ENCODE results near the gene ZNF341. TPM values are rescaled to one million over a fixed set of nuclear protein-coding genes. Genes with fewer than 3 reads are reported as not detected.

The ZNF341 gene
- total and polyA plus RNA-seq, 8 donors = 3.4 to 5.2 (median 4.2) TPM

GRCh38 chr20:33824852-33825251 is 93.1 kb downstream of the ZNF341 start:
- Histone ChIP-seq H3K36me3 (peaks cover 0 to 3% of the 10 kb centered on the region in 2 donors), H3K4me3 (no peak overlapping the region), H3K9me3 (no peaks in the 10 kb centered on the region), H3K4me1 (peaks cover 33 to 72% of the 10 kb centered on the region in 2 donors), H3K27me3 (no peaks in the 10 kb centered on the region), H3K27ac (no peak overlapping the region)
- intact Hi-C loops (cut with DNase I) = no loop called here
- ATAC-seq (no peak), DNase-seq (no peak)
- TF ChIP-seq, protein P1, sequence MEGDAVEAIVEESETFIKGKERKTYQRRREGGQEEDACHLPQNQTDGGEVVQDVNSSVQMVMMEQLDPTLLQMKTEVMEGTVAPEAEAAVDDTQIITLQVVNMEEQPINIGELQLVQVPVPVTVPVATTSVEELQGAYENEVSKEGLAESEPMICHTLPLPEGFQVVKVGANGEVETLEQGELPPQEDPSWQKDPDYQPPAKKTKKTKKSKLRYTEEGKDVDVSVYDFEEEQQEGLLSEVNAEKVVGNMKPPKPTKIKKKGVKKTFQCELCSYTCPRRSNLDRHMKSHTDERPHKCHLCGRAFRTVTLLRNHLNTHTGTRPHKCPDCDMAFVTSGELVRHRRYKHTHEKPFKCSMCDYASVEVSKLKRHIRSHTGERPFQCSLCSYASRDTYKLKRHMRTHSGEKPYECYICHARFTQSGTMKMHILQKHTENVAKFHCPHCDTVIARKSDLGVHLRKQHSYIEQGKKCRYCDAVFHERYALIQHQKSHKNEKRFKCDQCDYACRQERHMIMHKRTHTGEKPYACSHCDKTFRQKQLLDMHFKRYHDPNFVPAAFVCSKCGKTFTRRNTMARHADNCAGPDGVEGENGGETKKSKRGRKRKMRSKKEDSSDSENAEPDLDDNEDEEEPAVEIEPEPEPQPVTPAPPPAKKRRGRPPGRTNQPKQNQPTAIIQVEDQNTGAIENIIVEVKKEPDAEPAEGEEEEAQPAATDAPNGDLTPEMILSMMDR (IDR thresholded peaks at IDR 0.05) = no peak

DNA sequence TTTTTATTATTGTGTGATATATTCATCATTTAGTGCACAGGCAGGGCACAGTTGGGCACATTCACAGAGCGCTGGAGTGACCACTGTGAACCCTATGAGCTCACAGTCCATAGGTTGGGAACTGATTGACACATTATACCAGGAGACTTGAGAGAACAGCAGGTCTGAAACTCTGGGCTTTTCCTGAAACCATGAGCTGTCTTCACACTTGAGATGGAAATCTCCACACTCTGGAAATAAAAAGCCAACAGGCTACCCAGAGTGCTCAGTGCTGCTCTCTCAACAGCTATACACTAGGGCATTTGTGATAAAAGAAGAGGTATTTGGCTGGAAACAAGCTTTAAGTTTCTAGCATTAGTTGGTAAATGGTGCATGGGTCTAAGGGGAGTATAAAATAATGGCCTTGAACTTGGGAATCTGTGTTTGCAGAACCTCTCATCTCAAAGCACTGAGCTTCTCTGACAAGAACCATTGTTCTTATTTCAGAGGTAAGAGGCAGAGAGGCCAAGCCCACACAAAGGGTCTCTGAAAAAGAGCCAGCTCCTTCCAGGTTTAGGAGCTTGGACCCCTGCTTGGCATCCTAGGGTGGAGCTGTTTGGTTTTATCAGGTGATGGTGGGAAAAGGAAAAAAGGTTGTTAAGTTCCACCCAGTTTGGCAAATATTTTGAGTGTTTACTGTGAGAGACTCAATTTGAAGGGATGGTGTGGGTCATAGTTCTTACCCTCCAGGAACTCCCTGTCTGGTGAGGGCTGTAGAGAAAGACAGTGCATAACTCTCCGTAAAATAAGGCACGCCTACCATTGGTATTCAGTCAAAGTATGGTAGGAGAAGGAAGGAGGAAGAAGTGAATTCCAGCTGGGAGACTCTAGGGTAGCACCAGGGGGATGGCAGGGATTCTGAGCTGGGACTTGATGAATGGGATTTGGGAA is 93.8 kb downstream of the ZNF341 start:
- Histone ChIP-seq H3K27ac (no peak overlapping the region), H3K4me3 (no peak overlapping the region), H3K36me3 (peaks cover 0 to 3% of the 10 kb centered on the region in 2 donors), H3K9me3 (no peaks in the 10 kb centered on the region), H3K27me3 (no peaks in the 10 kb centered on the region), H3K4me1 (peaks cover 38 to 72% of the 10 kb centered on the region in 2 donors)
- ATAC-seq (peak; percentile 24), DNase-seq (no peak)
- intact Hi-C loops (cut with DNase I) = no loop called here
- TF ChIP-seq, protein P1 (IDR thresholded peaks at IDR 0.05) = no peak

GRCh38 chr20:33826270-33826897 is 94.6 kb downstream of the ZNF341 start:
- TF ChIP-seq, protein P1 (IDR thresholded peaks at IDR 0.05) = no peak
- ATAC-seq (peak; percentile 41), DNase-seq (no peak)
- Histone ChIP-seq H3K36me3 (peaks cover 0 to 3% of the 10 kb centered on the region in 2 donors), H3K4me3 (no peak overlapping the region), H3K27ac (peak overlapping the region in 1 of 2 donors; percentile 13), H3K4me1 (peaks cover 38 to 74% of the 10 kb centered on the region in 2 donors), H3K9me3 (no peaks in the 10 kb centered on the region), H3K27me3 (no peaks in the 10 kb centered on the region)
- intact Hi-C loops (cut with DNase I) = no loop called here

DNA sequence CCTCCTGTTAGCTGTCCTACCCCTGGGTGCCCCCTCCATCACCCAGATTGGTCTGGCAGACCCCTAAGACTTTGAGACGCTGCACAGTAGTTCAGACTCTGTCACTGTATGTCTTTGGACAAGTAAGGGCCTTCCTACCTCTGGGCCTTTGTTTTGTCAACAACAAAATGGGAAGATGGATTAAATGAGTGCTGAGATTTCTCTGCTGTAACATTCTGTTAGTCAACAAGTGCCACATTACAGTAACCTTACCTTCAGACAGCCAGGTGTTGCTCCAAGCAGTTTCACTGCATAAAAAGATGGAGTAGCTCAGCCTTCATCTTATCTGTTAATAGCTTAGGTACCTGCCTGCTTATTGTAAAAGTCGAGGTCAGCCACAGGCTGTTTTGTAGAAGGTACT is 95.3 kb downstream of the ZNF341 start:
- intact Hi-C loops (cut with DNase I) = no loop called here
- H3K4me3 ChIP-seq = no peak overlapping the region
- peaks cover 42 to 82% of the 10 kb centered on the region in 2 donors for H3K4me1 ChIP-seq
- peak overlapping the region in 1 of 2 donors; percentile 2 for H3K27ac ChIP-seq
- no peak for DNase-seq
- no peaks in the 10 kb centered on the region for H3K9me3 ChIP-seq
- no peak for ATAC-seq
- TF ChIP-seq, protein P1 (IDR thresholded peaks at IDR 0.05) = no peak
- H3K36me3 ChIP-seq = peaks cover 0 to 3% of the 10 kb centered on the region in 2 donors
- H3K27me3 ChIP-seq = no peaks in the 10 kb centered on the region

Measured in left lung (tissue), 10 donors.